ENCODE data around the gene GRIK1.

The GRIK1 gene

GRCh38 chr21:29557931-29558725 lies 381.7 kb downstream of the GRIK1 start:
- in situ Hi-C loops (cut with MboI; ENCODE audit: low sequenced_read_pairs), result no loop called here

GRCh38 chr21:29557200-29557599 lies 382.6 kb downstream of the GRIK1 start:
- in situ Hi-C loops (cut with MboI; ENCODE audit: low sequenced_read_pairs), result no loop called here

GRCh38 chr21:29555601-29556000 lies 384.2 kb downstream of the GRIK1 start:
- in situ Hi-C loops (cut with MboI; ENCODE audit: low sequenced_read_pairs), result no loop called here

GRCh38 chr21:29550205-29550604 lies 389.6 kb downstream of the GRIK1 start:
- in situ Hi-C loops (cut with MboI; ENCODE audit: low sequenced_read_pairs), result no loop called here

DNA sequence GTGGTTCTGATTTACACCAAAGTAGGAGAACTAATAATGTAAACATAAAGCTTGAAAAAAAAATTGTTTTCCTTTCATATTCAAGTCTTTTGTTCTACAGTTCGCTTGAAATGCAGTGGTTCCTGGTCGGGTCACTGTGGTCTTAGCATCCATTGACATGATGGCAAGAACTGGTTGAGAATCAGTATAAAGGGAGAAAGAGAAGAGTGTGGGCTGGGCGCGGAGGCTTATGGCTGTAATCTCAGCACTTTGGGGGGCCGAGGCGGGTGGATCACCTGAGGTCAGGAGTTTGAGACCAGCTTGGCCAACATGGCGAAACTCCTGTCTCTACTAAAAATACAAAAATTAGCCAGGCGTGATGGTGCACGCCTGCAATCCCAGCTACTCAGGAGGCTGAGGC lies 390.2 kb downstream of the GRIK1 start:
- in situ Hi-C loops (cut with MboI; ENCODE audit: low sequenced_read_pairs), result no loop called here

DNA sequence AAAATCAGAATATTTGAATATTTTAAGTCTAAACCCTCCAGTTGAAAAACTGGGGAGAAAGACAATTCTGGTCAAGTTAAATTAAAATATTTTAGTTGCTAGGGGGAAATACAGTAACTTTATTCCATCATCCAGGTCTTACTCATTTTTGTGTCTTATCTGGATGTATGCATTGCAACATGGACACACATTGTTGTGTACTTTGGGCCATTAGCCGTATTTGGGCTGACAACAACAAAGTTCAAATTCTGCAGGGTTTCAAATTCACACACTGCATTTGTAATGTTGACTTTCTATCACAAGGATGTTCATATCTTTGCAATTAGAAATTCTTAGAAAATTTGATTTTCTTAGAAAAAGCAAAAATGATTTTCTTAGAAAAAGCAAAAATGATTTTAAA lies 391.8 kb downstream of the GRIK1 start:
- in situ Hi-C loops (cut with MboI; ENCODE audit: low sequenced_read_pairs), result no loop called here

- in situ Hi-C loops (cut with MboI; ENCODE audit: low sequenced_read_pairs), result no loop called here
Observed at GRCh38 chr21:29546071-29546470, 393.7 kb downstream of the GRIK1 start.

DNA sequence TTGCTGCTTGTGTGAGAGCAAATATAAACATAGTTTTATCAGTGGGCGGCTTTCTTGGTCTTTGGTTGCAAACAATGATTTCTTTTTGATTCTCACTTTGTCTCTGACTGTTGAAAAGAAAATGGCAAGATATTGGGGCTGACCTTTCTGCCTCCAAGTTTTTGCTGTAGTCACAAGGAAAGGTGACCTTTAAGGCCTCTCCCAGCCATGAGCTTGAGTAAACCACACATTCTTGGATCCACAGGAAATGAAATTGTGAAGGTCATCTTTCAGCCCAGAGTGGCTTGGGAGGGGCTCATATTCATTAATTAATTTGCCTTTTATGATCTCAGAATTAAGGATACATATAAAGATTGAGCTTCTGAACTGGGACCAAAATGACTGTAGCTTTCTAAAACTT lies 399.5 kb downstream of the GRIK1 start:
- in situ Hi-C loops (cut with MboI; ENCODE audit: low sequenced_read_pairs), result no loop called here

DNA sequence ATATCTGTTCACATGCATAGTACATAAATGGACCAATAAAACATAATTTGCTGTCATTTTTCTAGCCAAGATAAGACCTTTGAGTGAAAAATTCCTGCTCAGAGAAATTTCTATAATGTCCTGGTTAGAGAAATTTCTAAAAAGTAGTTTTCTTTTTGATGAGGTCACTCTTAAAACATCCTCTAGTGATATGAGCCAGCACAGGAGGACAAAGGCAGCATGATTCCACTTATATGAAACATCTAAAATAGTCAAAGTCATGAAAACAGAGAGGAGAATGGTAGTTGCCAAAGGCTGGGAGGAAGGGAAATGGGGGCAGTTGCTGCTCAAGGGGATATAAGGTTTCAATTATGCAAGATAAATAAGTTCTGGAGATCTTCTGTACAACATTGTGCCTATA lies 401.7 kb downstream of the GRIK1 start:
- in situ Hi-C loops (cut with MboI; ENCODE audit: low sequenced_read_pairs), result no loop called here

DNA sequence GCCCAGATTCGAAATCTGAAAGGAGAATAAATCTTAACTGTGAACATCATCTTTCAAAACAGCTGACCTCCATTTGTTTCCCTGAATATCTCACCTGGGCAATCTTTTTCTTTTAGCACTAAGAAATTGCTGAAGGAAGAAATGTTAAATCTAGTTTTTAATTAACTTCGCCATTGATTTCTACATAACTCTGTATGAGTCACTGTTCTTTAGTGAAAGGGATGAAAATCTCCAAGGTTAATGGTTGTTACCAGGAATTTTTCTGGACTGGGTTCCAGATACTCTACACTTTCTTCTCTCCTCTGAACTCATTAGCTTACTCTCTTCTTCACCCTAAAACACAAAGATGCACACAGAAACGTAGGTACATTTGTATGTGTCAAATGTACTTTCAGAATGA lies 405.3 kb downstream of the GRIK1 start:
- in situ Hi-C loops (cut with MboI; ENCODE audit: low sequenced_read_pairs), result no loop called here

DNA sequence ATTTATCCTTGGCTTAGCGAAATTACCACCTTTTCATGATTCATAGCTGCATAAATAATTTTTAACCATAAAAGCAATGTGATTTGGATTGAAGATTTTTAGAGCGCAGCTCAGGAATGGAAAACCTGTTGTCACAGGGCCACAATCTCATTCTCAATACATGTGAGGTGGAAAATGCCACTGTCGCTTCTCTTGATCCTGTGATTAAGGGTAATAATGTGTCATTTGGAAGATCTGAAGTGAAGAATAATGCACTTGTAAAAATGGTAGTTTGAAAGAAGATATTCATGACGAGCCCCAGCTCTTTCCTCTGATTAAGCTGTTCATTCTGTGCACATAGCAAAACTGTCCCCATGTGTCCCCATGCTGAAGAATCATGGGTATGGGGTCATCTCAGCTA lies 410.7 kb downstream of the GRIK1 start:
- in situ Hi-C loops (cut with MboI; ENCODE audit: low sequenced_read_pairs), result no loop called here

GRCh38 chr21:29526545-29526944 lies 413.3 kb downstream of the GRIK1 start:
- in situ Hi-C loops (cut with MboI; ENCODE audit: low sequenced_read_pairs), result no loop called here

DNA sequence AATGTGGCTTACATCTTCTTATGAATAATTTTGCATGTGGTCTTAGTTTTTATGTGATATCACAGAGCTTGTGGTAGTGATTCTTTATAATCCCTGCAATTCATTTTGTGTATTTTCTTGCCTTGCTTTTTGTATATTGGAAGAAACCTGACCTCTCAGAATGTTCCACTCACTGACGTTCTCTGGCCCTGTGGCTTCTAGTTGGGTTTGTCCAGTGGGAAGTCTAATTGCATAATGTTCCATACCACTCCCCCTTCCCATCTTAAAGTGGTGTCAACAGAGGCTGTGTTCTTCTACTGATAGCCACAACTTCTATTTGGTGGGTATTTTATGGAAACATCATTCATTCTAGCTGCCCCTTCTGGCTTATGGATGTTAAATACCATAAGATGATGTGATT lies 415.7 kb downstream of the GRIK1 start:
- in situ Hi-C loops (cut with MboI; ENCODE audit: low sequenced_read_pairs), result no loop called here

DNA sequence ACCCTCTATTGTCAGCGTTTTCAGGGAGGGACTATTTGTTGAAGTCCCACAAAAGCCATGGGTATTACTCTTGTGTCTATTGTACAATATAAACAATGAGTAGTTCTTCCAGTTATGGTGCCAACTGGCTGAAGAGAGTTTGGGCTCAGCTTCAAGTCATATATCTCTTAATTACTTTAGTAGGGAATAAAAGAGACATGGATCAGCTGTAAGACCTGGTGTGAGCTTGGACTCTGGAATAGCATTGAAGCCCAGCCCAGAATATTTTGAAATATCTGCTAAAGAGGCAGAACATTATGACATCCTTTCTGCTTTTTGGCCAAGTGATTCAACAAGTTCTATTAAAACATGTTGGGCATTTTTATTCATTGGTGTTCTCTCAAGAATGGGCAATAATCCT lies 416.1 kb downstream of the GRIK1 start:
- in situ Hi-C loops (cut with MboI; ENCODE audit: low sequenced_read_pairs), result no loop called here

- in situ Hi-C loops (cut with MboI; ENCODE audit: low sequenced_read_pairs), result no loop called here
Observed at GRCh38 chr21:29521872-29522271, 417.9 kb downstream of the GRIK1 start.

DNA sequence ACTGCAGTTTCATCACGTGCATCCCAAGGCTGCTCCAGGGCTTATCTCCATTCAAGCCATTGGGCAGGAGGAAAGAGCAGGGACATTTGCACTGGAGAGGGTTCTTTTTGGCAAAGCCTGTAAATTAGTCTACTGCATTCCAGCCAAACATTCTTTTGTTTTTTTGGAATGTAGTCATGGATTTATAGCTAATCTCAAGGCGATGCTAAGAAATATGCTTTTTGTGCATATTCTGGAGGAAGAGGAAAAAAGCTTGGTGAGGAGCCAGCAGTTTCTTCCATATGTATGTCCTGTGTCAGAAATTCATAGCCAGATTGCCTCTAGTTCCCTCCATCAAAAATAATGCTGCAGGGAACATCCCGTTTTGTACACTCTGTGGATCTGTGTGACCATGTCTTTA lies 419.6 kb downstream of the GRIK1 start:
- in situ Hi-C loops (cut with MboI; ENCODE audit: low sequenced_read_pairs), result no loop called here

DNA sequence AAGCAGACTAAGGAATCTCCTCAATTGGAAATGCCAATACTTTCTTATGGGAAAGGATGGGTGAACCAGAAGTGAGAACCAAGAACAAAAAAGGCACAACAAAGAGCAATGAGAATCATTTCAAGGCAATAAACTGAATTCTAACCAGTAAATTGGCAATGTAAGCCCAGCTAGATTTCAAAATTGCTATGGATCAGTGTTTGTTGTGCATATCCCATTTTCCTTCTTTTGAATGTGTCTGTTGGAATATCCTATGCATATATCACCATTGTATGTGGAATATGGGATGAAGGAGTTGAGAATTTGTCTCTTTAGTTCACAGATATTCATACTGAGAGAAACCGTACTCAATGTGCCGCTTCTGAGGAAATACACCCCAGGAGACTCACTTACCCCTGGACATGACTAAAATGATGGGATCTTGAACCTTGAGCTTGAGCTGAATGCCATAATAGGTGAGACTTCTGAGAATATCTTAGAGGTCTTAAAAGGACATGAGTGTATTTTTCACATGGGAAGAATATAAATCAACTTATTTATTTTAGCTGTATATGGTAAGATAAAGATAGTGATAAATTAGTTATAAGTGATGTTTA lies 425.0 kb downstream of the GRIK1 start:
- in situ Hi-C loops (cut with MboI; ENCODE audit: low sequenced_read_pairs), result no loop called here

GRCh38 chr21:29513535-29513934 lies 426.3 kb downstream of the GRIK1 start:
- in situ Hi-C loops (cut with MboI; ENCODE audit: low sequenced_read_pairs), result no loop called here

DNA sequence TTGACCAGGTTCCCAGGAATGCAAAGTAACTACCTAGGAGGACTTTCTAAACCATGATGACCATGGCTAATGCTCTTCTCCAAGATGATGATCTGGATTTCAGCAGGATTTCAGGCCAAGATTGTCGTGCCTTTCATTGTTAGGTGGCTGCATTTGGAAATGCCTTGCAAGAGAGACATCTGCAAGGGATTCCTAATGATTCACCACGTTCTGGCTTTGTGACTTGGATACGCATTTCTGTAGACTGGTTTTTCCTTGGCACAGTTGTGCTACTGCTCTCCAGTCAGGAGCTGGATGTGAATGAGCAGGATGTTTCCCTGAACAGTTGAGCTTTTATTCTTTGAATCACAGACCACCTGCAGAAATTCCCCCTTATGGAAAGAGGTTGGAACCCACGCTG lies 428.7 kb downstream of the GRIK1 start:
- in situ Hi-C loops (cut with MboI; ENCODE audit: low sequenced_read_pairs), result no loop called here

- in situ Hi-C loops (cut with MboI; ENCODE audit: low sequenced_read_pairs), result no loop called here
Observed at GRCh38 chr21:29509121-29509520, 430.7 kb downstream of the GRIK1 start.

DNA sequence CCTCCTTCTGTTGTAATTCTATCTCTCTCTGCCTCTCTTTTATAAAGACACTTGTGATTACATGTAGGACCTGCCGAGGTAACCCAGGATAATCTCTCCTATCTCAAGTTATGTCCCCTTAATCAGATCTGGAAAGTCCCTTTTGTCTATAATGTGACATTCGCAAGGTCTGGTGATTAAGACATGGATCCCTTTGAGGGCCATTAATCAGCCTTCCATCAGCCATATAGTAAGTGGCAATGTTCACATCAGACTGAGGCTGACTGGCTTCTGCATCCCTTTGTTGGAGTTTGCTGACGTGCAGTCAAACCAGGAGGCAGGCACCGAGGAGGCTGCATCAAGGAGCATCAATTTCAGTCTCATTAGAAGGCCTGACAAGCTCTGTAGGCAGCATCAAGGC lies 431.5 kb downstream of the GRIK1 start:
- in situ Hi-C loops (cut with MboI; ENCODE audit: low sequenced_read_pairs), result no loop called here

DNA sequence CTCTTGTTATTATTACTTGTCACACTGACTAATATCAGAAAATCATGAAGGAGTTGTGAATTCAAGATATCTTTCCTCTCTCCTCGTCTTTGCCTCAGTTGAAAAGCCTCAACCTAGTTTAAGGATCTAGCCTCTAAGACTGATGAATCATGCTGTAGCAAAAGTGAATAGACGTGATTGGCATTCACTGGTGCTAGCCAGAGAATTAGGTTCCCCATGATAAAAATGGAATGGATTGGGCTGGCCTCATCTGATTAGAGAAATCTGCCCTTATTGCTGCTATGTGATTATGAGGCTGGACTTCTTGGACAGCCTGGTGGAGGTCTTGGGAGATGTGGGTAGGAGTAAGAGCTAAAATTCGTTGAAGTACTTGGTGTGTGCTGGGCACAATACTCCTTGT lies 432.8 kb downstream of the GRIK1 start:
- in situ Hi-C loops (cut with MboI; ENCODE audit: low sequenced_read_pairs), result no loop called here

DNA sequence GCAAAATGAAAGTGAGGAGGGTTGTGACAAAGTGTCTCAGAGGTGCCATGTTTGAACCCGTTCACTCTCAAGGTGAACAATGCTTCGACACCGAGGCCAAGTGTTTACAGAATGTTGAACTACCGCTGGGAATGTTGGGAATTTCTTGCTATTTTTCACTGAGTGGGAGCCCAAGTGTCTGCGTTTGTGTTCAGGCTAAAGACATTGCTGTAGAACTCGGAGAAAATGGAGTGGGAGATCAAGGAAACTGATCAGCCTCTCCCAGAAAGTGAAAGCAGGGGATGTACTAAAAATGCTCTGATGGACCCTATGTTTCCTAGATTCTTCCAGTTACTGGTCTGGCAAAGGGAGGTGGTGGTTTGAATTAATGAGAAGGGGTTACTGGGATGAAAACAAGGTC lies 433.6 kb downstream of the GRIK1 start:
- in situ Hi-C loops (cut with MboI; ENCODE audit: low sequenced_read_pairs), result no loop called here
